Muscle layer of colon (tissue), 2 donors: ENCODE data around the gene TMEM151B.

ENCODE experiments used
- H3K27ac ChIP-seq: one replicate; pipeline ENCODE4 v1.7.0; 2013; ENCODE audit warnings: low read depth, mild to moderate bottlenecking, low read length, moderate library complexity
- H3K27me3 ChIP-seq, 2 donors: one replicate each; pipeline ENCODE4 v1.7.0; 2013; ENCODE audit warnings: low read length in 2 of 2, mild to moderate bottlenecking in 2 of 2; ENCODE audit not compliant: insufficient read depth in 2 of 2, control insufficient read depth in 1 of 2
- H3K36me3 ChIP-seq: one replicate; pipeline ENCODE4 v1.7.0; 2013; ENCODE audit warnings: mild to moderate bottlenecking, low read length; ENCODE audit not compliant: insufficient read depth
- H3K4me1 ChIP-seq: one replicate; pipeline ENCODE4 v1.7.0; 2013; ENCODE audit warnings: mild to moderate bottlenecking, low read length; ENCODE audit not compliant: insufficient read depth
- H3K4me3 ChIP-seq, 2 donors: one replicate each; pipeline ENCODE4 v1.7.0; 2013; ENCODE audit warnings: low read length in 2 of 2, low read depth in 1 of 2, mild to moderate bottlenecking in 1 of 2, moderate library complexity in 1 of 2
- H3K9ac ChIP-seq: one replicate; pipeline ENCODE4 v1.7.0; 2013; ENCODE audit warnings: low read length
- H3K9me3 ChIP-seq: one replicate; pipeline ENCODE4 v1.7.0; 2013; ENCODE audit warnings: mild to moderate bottlenecking, low read length
- donor health status: abdominal sarcoma.
- donor health status: Adenocarcinoma of cecum.

The TMEM151B gene

GRCh38 chr6:44246663-44247337 lies 23.4 kb upstream of the TMEM151B start, which contains the start of gene HSP90AB1:
HSP90AB1 (plus strand) TSS chr6:44247101; CDS start chr6:44248630, 1,529 bp downstream.
- Histone ChIP-seq H3K9me3 (no peaks in the 10 kb centered on the region), H3K27ac (peak within 1 kb of the TSS; percentile 97), H3K4me1 (peaks cover 16% of the 10 kb centered on the region), H3K9ac (peak within 1 kb of the TSS; percentile 73), H3K36me3 (peaks cover 33% of the 10 kb centered on the region), H3K4me3 (peak within 1 kb of the TSS; percentile 85 to 94), H3K27me3 (no peaks in the 10 kb centered on the region)

- peaks cover 16% of the 10 kb centered on the region for H3K4me1 ChIP-seq
These were observed 22.6 kb upstream of the TMEM151B start for GRCh38 chr6:44247338-44248302.

GRCh38 chr6:44248579-44248978 lies 21.7 kb upstream of the TMEM151B start:
- peak overlapping the region; percentile 85 to 94 for H3K4me3 ChIP-seq
- H3K9ac ChIP-seq = peak overlapping the region; percentile 73
- H3K27me3 ChIP-seq = no peaks in the 10 kb centered on the region
- H3K36me3 ChIP-seq = peaks cover 47% of the 10 kb centered on the region
- peak overlapping the region; percentile 97 for H3K27ac ChIP-seq
- peaks cover 16% of the 10 kb centered on the region for H3K4me1 ChIP-seq
- no peaks in the 10 kb centered on the region for H3K9me3 ChIP-seq

More at GRCh38 chr6:44247338-44248302, 22.6 kb upstream of the TMEM151B start:
- Histone ChIP-seq H3K27ac (peak overlapping the region; percentile 97), H3K4me3 (peak overlapping the region; percentile 85 to 94), H3K9ac (peak overlapping the region; percentile 73), H3K27me3 (no peaks in the 10 kb centered on the region), H3K9me3 (no peaks in the 10 kb centered on the region), H3K36me3 (peaks cover 38% of the 10 kb centered on the region)

- Histone ChIP-seq H3K4me3 (no peak overlapping the region), H3K9me3 (no peaks in the 10 kb centered on the region), H3K9ac (no peak overlapping the region), H3K4me1 (peaks cover 16% of the 10 kb centered on the region), H3K27me3 (no peaks in the 10 kb centered on the region), H3K36me3 (peaks cover 53% of the 10 kb centered on the region), H3K27ac (no peak overlapping the region)
These were observed 21.0 kb upstream of the TMEM151B start for GRCh38 chr6:44249082-44249748.

GRCh38 chr6:44250067-44250717 lies 20.1 kb upstream of the TMEM151B start:
- H3K4me1 ChIP-seq = peaks cover 16% of the 10 kb centered on the region
- no peaks in the 10 kb centered on the region for H3K9me3 ChIP-seq
- no peak overlapping the region for H3K9ac ChIP-seq
- H3K27me3 ChIP-seq = no peaks in the 10 kb centered on the region
- peaks cover 63% of the 10 kb centered on the region for H3K36me3 ChIP-seq
- no peak overlapping the region for H3K27ac ChIP-seq
- no peak overlapping the region for H3K4me3 ChIP-seq

- Histone ChIP-seq H3K27ac (no peak overlapping the region), H3K4me1 (peaks cover 16% of the 10 kb centered on the region), H3K4me3 (no peak overlapping the region), H3K9ac (no peak overlapping the region), H3K27me3 (no peaks in the 10 kb centered on the region), H3K9me3 (no peaks in the 10 kb centered on the region), H3K36me3 (peaks cover 63% of the 10 kb centered on the region)
These were observed 19.5 kb upstream of the TMEM151B start for GRCh38 chr6:44250718-44251123.

- Histone ChIP-seq H3K4me1 (peaks cover 27% of the 10 kb centered on the region), H3K9me3 (no peaks in the 10 kb centered on the region), H3K27me3 (no peaks in the 10 kb centered on the region), H3K27ac (no peak overlapping the region), H3K4me3 (no peak overlapping the region), H3K9ac (no peak overlapping the region), H3K36me3 (peaks cover 63% of the 10 kb centered on the region)
These were observed 18.4 kb upstream of the TMEM151B start for GRCh38 chr6:44251576-44252524.

- Histone ChIP-seq H3K9ac (no peak overlapping the region), H3K27ac (no peak overlapping the region), H3K4me3 (no peak overlapping the region), H3K9me3 (no peaks in the 10 kb centered on the region), H3K27me3 (no peaks in the 10 kb centered on the region), H3K36me3 (peaks cover 63% of the 10 kb centered on the region), H3K4me1 (peaks cover 29% of the 10 kb centered on the region)
These were observed 16.7 kb upstream of the TMEM151B start for GRCh38 chr6:44253307-44254101.

GRCh38 chr6:44254191-44255104 lies 15.8 kb upstream of the TMEM151B start:
- H3K9me3 ChIP-seq = no peaks in the 10 kb centered on the region
- no peaks in the 10 kb centered on the region for H3K27me3 ChIP-seq
- H3K4me1 ChIP-seq = peaks cover 20% of the 10 kb centered on the region
- H3K9ac ChIP-seq = no peak overlapping the region
- H3K36me3 ChIP-seq = peaks cover 54% of the 10 kb centered on the region
- no peak overlapping the region for H3K27ac ChIP-seq
- H3K4me3 ChIP-seq = no peak overlapping the region
